BJ (cell line): Measurements from ENCODE around the gene PIN1. TPM values are rescaled to one million over a fixed set of nuclear protein-coding genes. Genes with fewer than 3 reads are reported as not detected.

Source experiments
- CTCF ChIA-PET: fragments of 350-600 bp; formaldehyde crosslinking; extraction: SDS; loops from one replicate; lab custom pipeline; 2021; ENCODE audit warnings: antibody characterized with exemption, inconsistent platforms; lab: Yijun Ruan, JAX
- POLR2A ChIA-PET: fragments of 300-600 bp; sonication (Branson Sonifier 250); formaldehyde crosslinking; extraction: SDS; loops from one replicate; lab custom pipeline; 2021; ENCODE audit warnings: antibody characterized with exemption; lab: Charles Lee
- DNase-seq: peaks from one replicate; pipeline ENCODE4 v3.0.0-alpha.2; 2011; ENCODE audit warnings: low read depth
- H3K27me3 ChIP-seq: 2 replicates; pipeline ENCODE4 v1.6.0; 2011; ENCODE audit warnings: low read length; ENCODE audit not compliant: control insufficient read depth, insufficient read depth
- H3K36me3 ChIP-seq: 2 replicates; pipeline ENCODE4 v1.5.1; 2011; ENCODE audit warnings: low read length; ENCODE audit not compliant: control insufficient read depth, insufficient read depth
- H3K4me3 ChIP-seq: 2 replicates; pipeline ENCODE4 v1.5.1; 2011; ENCODE audit warnings: low read depth, mild to moderate bottlenecking, control low read depth, low read length
- polyA plus RNA-seq: library from polyadenylated mRNA; depleted of rRNA; stranded (reverse); fragments of >200 nt; gene quantifications from 2 replicates; pipeline ENCODE4 v1.2.3, GENCODE V29; 2011
- TF ChIP-seq, protein P1 (sequence below): IDR thresholded peaks from 2 replicates; pipeline ENCODE4 v1.5.1; 2011; ENCODE audit warnings: low read depth, mild to moderate bottlenecking, control low read depth, inconsistent platforms, low read length, moderate library complexity; ENCODE audit not compliant: insufficient read depth

The PIN1 gene
- polyA plus RNA-seq, 1 experiment = 89.6 TPM

DNA sequence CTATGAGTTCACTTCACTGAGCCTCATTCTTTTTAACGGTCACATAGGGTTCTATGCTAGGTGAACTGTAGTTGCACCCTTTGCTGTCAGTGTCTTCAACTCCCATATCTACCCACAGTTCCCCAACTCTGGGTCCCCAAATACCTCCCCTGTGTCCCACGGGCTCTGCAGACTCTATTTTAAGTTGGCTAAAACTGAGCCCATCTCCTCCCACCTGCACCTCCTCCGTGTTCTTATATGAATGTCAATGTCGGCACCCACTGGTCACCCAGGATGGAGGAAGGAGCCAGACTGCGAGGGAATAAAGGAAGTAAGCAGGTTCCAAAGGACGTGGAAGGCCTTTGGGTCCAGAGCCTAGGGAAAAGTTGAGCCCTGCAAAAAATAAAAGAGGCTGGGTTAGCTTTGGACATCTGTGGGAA, 802 bp upstream of the PIN1 start:
- CTCF ChIA-PET = interaction anchor here (0.6 kb wide), 1 partner anchor 34 kb away, joined by 3 read pairs; no protein-coding TSS in a partner anchor
- TF ChIP-seq, protein P1, sequence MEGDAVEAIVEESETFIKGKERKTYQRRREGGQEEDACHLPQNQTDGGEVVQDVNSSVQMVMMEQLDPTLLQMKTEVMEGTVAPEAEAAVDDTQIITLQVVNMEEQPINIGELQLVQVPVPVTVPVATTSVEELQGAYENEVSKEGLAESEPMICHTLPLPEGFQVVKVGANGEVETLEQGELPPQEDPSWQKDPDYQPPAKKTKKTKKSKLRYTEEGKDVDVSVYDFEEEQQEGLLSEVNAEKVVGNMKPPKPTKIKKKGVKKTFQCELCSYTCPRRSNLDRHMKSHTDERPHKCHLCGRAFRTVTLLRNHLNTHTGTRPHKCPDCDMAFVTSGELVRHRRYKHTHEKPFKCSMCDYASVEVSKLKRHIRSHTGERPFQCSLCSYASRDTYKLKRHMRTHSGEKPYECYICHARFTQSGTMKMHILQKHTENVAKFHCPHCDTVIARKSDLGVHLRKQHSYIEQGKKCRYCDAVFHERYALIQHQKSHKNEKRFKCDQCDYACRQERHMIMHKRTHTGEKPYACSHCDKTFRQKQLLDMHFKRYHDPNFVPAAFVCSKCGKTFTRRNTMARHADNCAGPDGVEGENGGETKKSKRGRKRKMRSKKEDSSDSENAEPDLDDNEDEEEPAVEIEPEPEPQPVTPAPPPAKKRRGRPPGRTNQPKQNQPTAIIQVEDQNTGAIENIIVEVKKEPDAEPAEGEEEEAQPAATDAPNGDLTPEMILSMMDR = no peak
- no peak for DNase-seq
- Histone ChIP-seq H3K27me3 (no peaks in the 10 kb centered on the region), H3K4me3 (peak overlapping the region; percentile 78; the same call in 1 of the 2 replicates), H3K36me3 (peaks cover 11% of the 10 kb centered on the region)
- POLR2A ChIA-PET = no interaction called here

DNA sequence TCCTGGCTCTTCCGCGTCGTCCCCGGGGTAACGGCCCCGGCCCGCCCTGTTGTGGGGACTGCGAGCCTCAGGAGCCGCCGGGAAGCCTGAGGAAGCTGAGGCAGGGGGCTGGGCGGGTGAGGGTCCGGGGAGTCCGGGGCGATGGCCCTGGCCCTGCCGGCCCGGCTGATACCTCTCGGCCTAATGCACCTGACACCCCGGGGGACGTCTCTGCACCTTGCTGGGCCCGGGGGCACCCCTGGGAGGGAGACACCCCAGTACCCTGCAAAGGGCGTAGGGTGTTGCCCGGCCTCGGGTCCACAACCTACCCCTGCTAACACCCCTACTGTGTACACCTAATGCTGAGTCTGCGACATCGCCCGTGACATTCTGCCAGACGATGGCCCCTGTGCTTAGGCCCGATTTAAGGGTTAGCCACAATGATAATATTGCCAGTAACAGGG, 410 bp downstream of the PIN1 start:
- CTCF ChIA-PET = interaction anchor here (1.0 kb wide), 1 partner anchor 12 kb away, joined by 3 read pairs; no protein-coding TSS in a partner anchor
- Histone ChIP-seq H3K36me3 (peaks cover 10% of the 10 kb centered on the region), H3K4me3 (peak overlapping the region; percentile 94), H3K27me3 (no peaks in the 10 kb centered on the region)
- TF ChIP-seq, protein P1 = no peak
- DNase-seq = no peak
- POLR2A ChIA-PET = interaction anchor here (0.5 kb wide), 1 partner anchor 545 kb away, joined by 3 read pairs; the partner anchor contains the start of gene TYK2

DNA sequence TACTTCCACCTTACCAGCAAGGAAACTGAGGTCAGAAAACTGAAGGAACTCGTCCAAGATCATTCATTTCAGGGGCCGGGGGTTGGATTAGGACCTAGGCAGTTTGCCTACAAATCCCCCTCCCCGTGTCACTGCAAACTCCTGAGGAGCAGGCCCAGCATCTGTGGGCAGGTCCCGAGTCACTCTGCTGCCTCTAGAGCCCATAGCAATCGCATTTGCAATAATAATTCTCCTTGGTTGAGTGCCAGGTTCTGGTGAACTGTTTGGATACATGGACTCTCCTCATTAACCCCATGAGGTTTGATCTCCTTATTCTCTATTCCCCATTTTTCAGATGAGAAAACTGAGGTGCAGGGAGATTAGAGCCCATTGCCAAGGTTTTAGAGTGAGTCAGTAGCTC, 903 bp downstream of the PIN1 start:
- POLR2A ChIA-PET = no interaction called here
- DNase-seq = no peak
- TF ChIP-seq, protein P1 = 0 out of 2 replicates have a peak, but pooled peaks have one; percentile 13
- H3K36me3 ChIP-seq = peaks cover 12% of the 10 kb centered on the region
- H3K27me3 ChIP-seq = no peaks in the 10 kb centered on the region
- peak overlapping the region; percentile 94 for H3K4me3 ChIP-seq
- CTCF ChIA-PET = interaction anchor here (1.0 to 1.4 kb wide), 2 partner anchors 12 to 22 kb away, joined by 3 to 4 read pairs; no protein-coding TSS in a partner anchor

DNA sequence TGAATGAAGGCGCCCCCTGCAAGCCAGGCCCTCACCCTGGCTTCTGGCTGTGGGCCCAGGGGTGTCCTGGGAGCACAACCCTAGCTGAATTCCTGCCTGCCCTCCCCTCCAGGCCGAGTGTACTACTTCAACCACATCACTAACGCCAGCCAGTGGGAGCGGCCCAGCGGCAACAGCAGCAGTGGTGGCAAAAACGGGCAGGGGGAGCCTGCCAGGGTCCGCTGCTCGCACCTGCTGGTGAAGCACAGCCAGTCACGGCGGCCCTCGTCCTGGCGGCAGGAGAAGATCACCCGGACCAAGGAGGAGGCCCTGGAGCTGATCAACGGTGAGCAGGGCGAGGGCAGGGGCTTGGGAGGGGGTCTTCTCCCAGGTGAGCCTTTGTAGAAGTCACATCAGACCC, 3.2 kb downstream of the PIN1 start:
- no peak for DNase-seq
- no peaks in the 10 kb centered on the region for H3K27me3 ChIP-seq
- CTCF ChIA-PET = interaction anchor here (0.9 to 1.7 kb wide), 2 partner anchors 9 to 23 kb away, joined by 3 to 4 read pairs; no protein-coding TSS in a partner anchor
- TF ChIP-seq, protein P1 = no peak
- peaks cover 28% of the 10 kb centered on the region for H3K36me3 ChIP-seq
- POLR2A ChIA-PET = no interaction called here
- no peak overlapping the region for H3K4me3 ChIP-seq

DNA sequence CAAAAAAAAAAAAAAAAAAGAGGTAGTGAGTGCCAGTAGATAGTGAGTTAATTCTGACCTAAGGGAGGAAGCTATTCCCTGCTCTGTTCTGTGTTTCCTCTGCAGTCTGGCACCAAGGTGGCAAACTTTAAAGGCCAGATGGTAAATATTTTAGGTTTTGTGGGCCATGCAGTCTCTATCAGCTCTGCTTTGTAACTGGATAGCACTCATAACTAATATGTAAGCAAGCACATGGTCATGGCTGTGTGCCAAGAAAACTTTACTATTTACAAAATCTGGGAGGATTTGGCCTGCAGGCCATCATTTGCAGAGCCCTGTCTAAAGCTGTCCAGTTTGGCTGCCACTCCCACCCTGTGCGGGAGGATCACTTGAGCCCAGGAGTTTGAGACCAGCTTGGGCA, 4.3 kb downstream of the PIN1 start:
- CTCF ChIA-PET = interaction anchor here (1.7 kb wide), 1 partner anchor 8 kb away, joined by 4 read pairs; no protein-coding TSS in a partner anchor
- no peak for DNase-seq
- Histone ChIP-seq H3K36me3 (peaks cover 31% of the 10 kb centered on the region), H3K27me3 (no peaks in the 10 kb centered on the region), H3K4me3 (no peak overlapping the region)
- POLR2A ChIA-PET = interaction anchor here (0.7 kb wide), 1 partner anchor 261 kb away, joined by 9 read pairs; no protein-coding TSS in a partner anchor
- TF ChIP-seq, protein P1 = no peak
